Nucleus accumbens (tissue), 56 donors: Measurements from ENCODE around the gene RAPGEF4.
"Not testable (repeated sequence)": the region's sequence is repeated elsewhere in the genome, so short reads cannot be mapped to it uniquely, and the experiment has no call there.

Experiments
- DNase-seq, 56 donors: peaks; one replicate each; lab custom pipeline; 2025; lab: John Stamatoyannopoulos, UW

Gene RAPGEF4

GRCh38 chr2:172725284-172725683 lies 10.4 kb upstream of the RAPGEF4 start:
- DNase-seq: no peak

- DNase-seq: no peak
Measured at GRCh38 chr2:172725746-172726145, 9.9 kb upstream of the RAPGEF4 start.

GRCh38 chr2:172726172-172726735 lies 9.4 kb upstream of the RAPGEF4 start:
- DNase-seq: no peak

GRCh38 chr2:172730411-172730810 lies 5.2 kb upstream of the RAPGEF4 start:
- DNase-seq: no peak

GRCh38 chr2:172734711-172735581 lies 699 bp upstream of the RAPGEF4 start:
- DNase-seq: peak in 3 of 56 donors; percentile 6 to 73 (median 17)

- DNase-seq: peak in 11 of 56 donors; percentile 7 to 52 (median 27)
Measured at GRCh38 chr2:172736424-172737174, 954 bp downstream of the RAPGEF4 start.

- DNase-seq: no peak
Measured at GRCh38 chr2:172739661-172740266, 4.1 kb downstream of the RAPGEF4 start.

- no peak for DNase-seq
Measured at GRCh38 chr2:172740856-172741255, 5.2 kb downstream of the RAPGEF4 start.

GRCh38 chr2:172742931-172743540 lies 7.4 kb downstream of the RAPGEF4 start:
- peak in 18 of 56 donors; percentile 15 to 74 (median 36) for DNase-seq

- no peak for DNase-seq
Measured at GRCh38 chr2:172743898-172744297, 8.3 kb downstream of the RAPGEF4 start.

GRCh38 chr2:172745636-172746035 lies 10.0 kb downstream of the RAPGEF4 start:
- no peak for DNase-seq

GRCh38 chr2:172748543-172748942 lies 12.9 kb downstream of the RAPGEF4 start:
- DNase-seq: not testable (repeated sequence)

- DNase-seq: no peak
Measured at GRCh38 chr2:172749388-172749787, 13.7 kb downstream of the RAPGEF4 start.

- no peak for DNase-seq
Measured at GRCh38 chr2:172751564-172751963, 15.9 kb downstream of the RAPGEF4 start.

- DNase-seq: no peak
Measured at GRCh38 chr2:172753610-172754009, 18.0 kb downstream of the RAPGEF4 start.

GRCh38 chr2:172759441-172759840 lies 23.8 kb downstream of the RAPGEF4 start:
- no peak for DNase-seq

GRCh38 chr2:172761306-172761705 lies 25.7 kb downstream of the RAPGEF4 start:
- DNase-seq: no peak

- DNase-seq: no peak
Measured at GRCh38 chr2:172762574-172762973, 26.9 kb downstream of the RAPGEF4 start.

- no peak for DNase-seq
Measured at GRCh38 chr2:172763079-172763478, 27.4 kb downstream of the RAPGEF4 start.

GRCh38 chr2:172765662-172766061 lies 30.0 kb downstream of the RAPGEF4 start:
- no peak for DNase-seq
